Fibroblast of lung (primary cell): ENCODE measurements around the gene RAB35.

Experiments used
- CTCF ChIP-seq, 2 donors: IDR thresholded peaks in 1 of 2; conservative IDR thresholded peaks in 1 of 2; 1 replicate in 1 of 2; 2 replicates in 1 of 2; pipeline ENCODE4 v1.5.1; 2011 to 2012; ENCODE audit warnings: low read length in 2 of 2, control low read depth in 1 of 2, inconsistent platforms in 1 of 2, low read depth in 1 of 2, mild to moderate bottlenecking in 1 of 2
- EZH2 ChIP-seq: IDR thresholded peaks from 2 replicates; pipeline ENCODE4 v1.5.1; 2012; ENCODE audit warnings: low read length, control low read depth, mild to moderate bottlenecking; ENCODE audit errors: missing control alignments

DNA sequence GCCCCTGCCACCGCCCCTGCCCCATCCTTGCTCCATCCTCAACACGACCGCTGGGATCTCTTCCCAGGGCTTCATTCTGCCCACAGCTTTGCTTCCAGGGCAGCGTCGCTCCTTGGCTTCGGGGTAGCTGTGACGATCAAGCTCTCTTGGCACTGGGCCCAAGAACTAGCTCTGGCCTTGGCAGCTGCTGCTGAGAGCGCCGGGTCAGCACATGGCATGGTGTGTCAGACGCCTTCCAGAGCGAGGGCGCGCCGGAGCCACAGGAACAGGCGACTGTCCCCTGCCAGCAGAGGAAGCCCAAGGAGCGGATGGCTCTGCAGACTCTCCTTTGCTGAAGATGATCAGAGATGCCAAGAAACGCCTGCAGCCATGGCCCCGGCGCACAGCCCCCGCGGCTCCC is 15.9 kb downstream of the RAB35 start:
- TF ChIP-seq CTCF (conservative IDR thresholded peaks at IDR 0.05 in 1 of 2, IDR thresholded peaks at IDR 0.05 in 1 of 2; ENCODE audit: low read depth in 1 of 2, low read length in 2 of 2) (no peak), EZH2 (no peak)
